Temporal lobe (tissue), 2 donors: ENCODE results near the gene TET2. TPM values are rescaled to one million over a fixed set of nuclear protein-coding genes. Genes with fewer than 3 reads are reported as not detected.

ENCODE experiments used
- small RNA-seq: library from RNA; depleted of rRNA; stranded (forward); fragments of <200 nt; gene quantifications from one replicate; pipeline ENCODE3, GENCODE V24; 2014; ENCODE audit warnings: low replicate concordance
- total RNA-seq: library from RNA; depleted of rRNA; stranded (reverse); fragments of >200 nt; gene quantifications from one replicate; pipeline ENCODE4 v1.2.3, GENCODE V29; 2014

TET2 gene
- total RNA-seq, 1 donor from 2014 or later = 29.5 TPM

Small RNAs within 50 kb of the gene (small RNA-seq; reads per million reads assigned to genes)
- gene RF00322 (not detected), gene RN7SL89P (not detected)
